IPS-20b (cell line): ENCODE measurements around the gene MAPK8.

ENCODE experiments used
- H3K27ac ChIP-seq: one replicate; pipeline ENCODE4 v1.5.1; 2013; ENCODE audit warnings: low read length
- H3K27me3 ChIP-seq: 2 replicates; pipeline ENCODE4 v1.6.1; 2013; ENCODE audit warnings: mild to moderate bottlenecking, low read length, inconsistent platforms; ENCODE audit not compliant: insufficient read depth
- H3K36me3 ChIP-seq: 2 replicates; pipeline ENCODE4 v1.6.1; 2013; ENCODE audit warnings: low read depth, mild to moderate bottlenecking, inconsistent platforms, low read length, moderate library complexity; ENCODE audit not compliant: insufficient read depth
- H3K4me1 ChIP-seq: 2 replicates; pipeline ENCODE4 v1.6.1; 2013; ENCODE audit warnings: mild to moderate bottlenecking, control low read depth, inconsistent platforms, low read length, moderate library complexity; ENCODE audit not compliant: insufficient read depth
- H3K4me3 ChIP-seq: 2 replicates; pipeline ENCODE4 v1.5.1; 2013; ENCODE audit warnings: mild to moderate bottlenecking, low read length, inconsistent platforms
- H3K9ac ChIP-seq: 2 replicates; pipeline ENCODE4 v1.6.1; 2013; ENCODE audit warnings: low read depth, mild to moderate bottlenecking, inconsistent platforms, low read length, moderate library complexity
- H3K9me3 ChIP-seq: 2 replicates; pipeline ENCODE4 v1.6.1; 2013; ENCODE audit warnings: mild to moderate bottlenecking, low read depth, low read length, inconsistent platforms; ENCODE audit not compliant: insufficient read depth

MAPK8 gene

GRCh38 chr10:48477616-48478015 is 171.1 kb downstream of the MAPK8 start:
- Histone ChIP-seq H3K4me3 (no peak overlapping the region), H3K9ac (no peak overlapping the region), H3K9me3 (no peaks in the 10 kb centered on the region), H3K36me3 (no peaks in the 10 kb centered on the region), H3K27me3 (no peaks in the 10 kb centered on the region), H3K4me1 (peaks cover 11% of the 10 kb centered on the region), H3K27ac (no peak overlapping the region)

GRCh38 chr10:48478469-48478868 is 172.0 kb downstream of the MAPK8 start:
- no peak overlapping the region for H3K9ac ChIP-seq
- no peak overlapping the region for H3K27ac ChIP-seq
- no peaks in the 10 kb centered on the region for H3K27me3 ChIP-seq
- peaks cover 11% of the 10 kb centered on the region for H3K4me1 ChIP-seq
- no peak overlapping the region for H3K4me3 ChIP-seq
- H3K9me3 ChIP-seq = no peaks in the 10 kb centered on the region
- H3K36me3 ChIP-seq = no peaks in the 10 kb centered on the region

- H3K9me3 ChIP-seq = no peaks in the 10 kb centered on the region
- H3K4me1 ChIP-seq = peaks cover 11% of the 10 kb centered on the region
- H3K27ac ChIP-seq = no peak overlapping the region
- no peaks in the 10 kb centered on the region for H3K36me3 ChIP-seq
- no peak overlapping the region for H3K4me3 ChIP-seq
- H3K9ac ChIP-seq = no peak overlapping the region
- no peaks in the 10 kb centered on the region for H3K27me3 ChIP-seq
Observed at GRCh38 chr10:48478980-48479811, 172.7 kb downstream of the MAPK8 start.

GRCh38 chr10:48480397-48481374 is 174.2 kb downstream of the MAPK8 start:
- no peak overlapping the region for H3K27ac ChIP-seq
- H3K4me1 ChIP-seq = peaks cover 19% of the 10 kb centered on the region
- no peak overlapping the region for H3K9ac ChIP-seq
- no peaks in the 10 kb centered on the region for H3K9me3 ChIP-seq
- no peaks in the 10 kb centered on the region for H3K27me3 ChIP-seq
- H3K36me3 ChIP-seq = no peaks in the 10 kb centered on the region
- H3K4me3 ChIP-seq = no peak overlapping the region

GRCh38 chr10:48481385-48481784 is 174.9 kb downstream of the MAPK8 start:
- H3K4me1 ChIP-seq = peaks cover 15% of the 10 kb centered on the region
- no peaks in the 10 kb centered on the region for H3K9me3 ChIP-seq
- H3K27ac ChIP-seq = no peak overlapping the region
- no peaks in the 10 kb centered on the region for H3K27me3 ChIP-seq
- no peak overlapping the region for H3K9ac ChIP-seq
- H3K4me3 ChIP-seq = no peak overlapping the region
- no peaks in the 10 kb centered on the region for H3K36me3 ChIP-seq

- peaks cover 11% of the 10 kb centered on the region; the same call in 1 of the 2 replicates for H3K4me1 ChIP-seq
- H3K4me3 ChIP-seq = no peak overlapping the region
- H3K27ac ChIP-seq = no peak overlapping the region
- H3K9ac ChIP-seq = no peak overlapping the region
- H3K36me3 ChIP-seq = no peaks in the 10 kb centered on the region
- H3K27me3 ChIP-seq = no peaks in the 10 kb centered on the region
- no peaks in the 10 kb centered on the region for H3K9me3 ChIP-seq
Observed at GRCh38 chr10:48482207-48482606, 175.7 kb downstream of the MAPK8 start.

- Histone ChIP-seq H3K9ac (no peak overlapping the region), H3K27ac (no peak overlapping the region), H3K4me1 (peaks cover 11% of the 10 kb centered on the region; the same call in 1 of the 2 replicates), H3K36me3 (no peaks in the 10 kb centered on the region), H3K27me3 (no peaks in the 10 kb centered on the region), H3K9me3 (no peaks in the 10 kb centered on the region), H3K4me3 (no peak overlapping the region)
Observed at GRCh38 chr10:48484911-48485310, 178.4 kb downstream of the MAPK8 start.

GRCh38 chr10:48485711-48486110 is 179.2 kb downstream of the MAPK8 start:
- Histone ChIP-seq H3K4me3 (no peak overlapping the region), H3K36me3 (no peaks in the 10 kb centered on the region), H3K9me3 (no peaks in the 10 kb centered on the region), H3K27me3 (no peaks in the 10 kb centered on the region), H3K27ac (no peak overlapping the region), H3K4me1 (peaks cover 11% of the 10 kb centered on the region; the same call in 1 of the 2 replicates), H3K9ac (no peak overlapping the region)

- Histone ChIP-seq H3K36me3 (no peaks in the 10 kb centered on the region), H3K9me3 (no peaks in the 10 kb centered on the region), H3K4me1 (peaks cover 8% of the 10 kb centered on the region; the same call in 1 of the 2 replicates), H3K27ac (no peak overlapping the region), H3K27me3 (no peaks in the 10 kb centered on the region), H3K9ac (no peak overlapping the region), H3K4me3 (no peak overlapping the region)
Observed at GRCh38 chr10:48487244-48487643, 180.8 kb downstream of the MAPK8 start.
